Endothelial cell of umbilical vein (primary cell): ENCODE results near the gene WSB2. TPM values are rescaled to one million over a fixed set of nuclear protein-coding genes. Genes with fewer than 3 reads are reported as not detected.

Source experiments
- BruUV-seq: library from RNA; stranded (reverse); fragments of 400-500 nt; replicated peaks from 2 replicates; lab custom pipeline; 2021; lab: Mats Ljungman, UMichigan
- CTCF ChIA-PET: fragments of 300-600, 350-600 bp; sonication (Branson Sonifier 250); formaldehyde crosslinking; loops from one replicate; lab custom pipeline; 2021; ENCODE audit warnings: antibody characterized with exemption, inconsistent platforms; lab: Charles Lee
- POLR2A ChIA-PET: fragments of 300-600, 350-600 bp; sonication (Branson Sonifier 250); formaldehyde crosslinking; loops from one replicate; lab custom pipeline; 2021; ENCODE audit warnings: antibody characterized with exemption, inconsistent platforms; lab: Charles Lee
- DNase-seq: peaks from one replicate; pipeline ENCODE4 v3.0.0-alpha.2; 2011; ENCODE audit warnings: low read depth, low spot score
- FAIRE-seq: peaks from 2 replicates; lab custom pipeline; 2011; peaks lifted over from hg19 to GRCh38; lab: Jason Lieb, UNC
- H2AFZ ChIP-seq: 2 replicates; pipeline ENCODE4 v1.6.0; 2012; ENCODE audit warnings: low read depth, low read length, control low read depth, inconsistent platforms
- H3K27ac ChIP-seq: 2 replicates; pipeline ENCODE4 v1.5.1; 2011; ENCODE audit warnings: low read depth, mild to moderate bottlenecking, control low read depth, low read length, moderate library complexity; ENCODE audit not compliant: insufficient read depth
- H3K27me3 ChIP-seq, 2 experiments: 2 replicates each; pipeline versions ENCODE4 v1.6.0 to v1.6.1; 2011; ENCODE audit warnings: low read length in 2 of 2, mixed read lengths in 1 of 2; ENCODE audit not compliant: control insufficient read depth in 2 of 2, insufficient read depth in 2 of 2
- H3K36me3 ChIP-seq, 2 experiments: 2 replicates in 1 of 2; 3 replicates in 1 of 2; pipeline ENCODE4 v1.5.1; 2011; ENCODE audit warnings: low read length in 2 of 2, mild to moderate bottlenecking in 1 of 2, moderate library complexity in 1 of 2; ENCODE audit not compliant: control insufficient read depth in 2 of 2, insufficient read depth in 2 of 2; ENCODE audit errors: extremely low read depth in 1 of 2
- H3K4me1 ChIP-seq: 3 replicates; pipeline ENCODE4 v1.5.1; 2011; ENCODE audit warnings: mild to moderate bottlenecking, low read length; ENCODE audit not compliant: control insufficient read depth, insufficient read depth; ENCODE audit errors: extremely low read depth
- H3K4me2 ChIP-seq: 2 replicates; pipeline ENCODE4 v1.6.1; 2011; ENCODE audit warnings: low read length, control low read depth, mixed read lengths; ENCODE audit not compliant: insufficient read depth
- H3K4me3 ChIP-seq, 3 experiments: fragments of 200-600 bp in 1 of 3; sonication (generic), shearing (Covaris generic) in 1 of 3; replicated peaks in 1 of 3; 2 replicates each; pipeline ENCODE4 v1.5.1; 2011 to 2016; ENCODE audit warnings: control low read depth in 3 of 3, low read length in 3 of 3, mild to moderate bottlenecking in 2 of 3, inconsistent platforms in 1 of 3, low read depth in 1 of 3, moderate library complexity in 1 of 3; ENCODE audit not compliant: insufficient read depth in 1 of 3
- H3K79me2 ChIP-seq: 2 replicates; pipeline ENCODE4 v1.6.0; 2012; ENCODE audit warnings: low read length, inconsistent platforms; ENCODE audit not compliant: control insufficient read depth, insufficient read depth
- H3K9ac ChIP-seq: replicated peaks from 2 replicates; pipeline ENCODE3; 2011; ENCODE audit warnings: low read length, control low read depth; ENCODE audit not compliant: insufficient read depth; ENCODE audit errors: extremely low read depth
- H3K9me1 ChIP-seq: replicated peaks from 3 replicates; pipeline ENCODE4 v1.6.0; 2011; ENCODE audit warnings: mild to moderate bottlenecking, low read length; ENCODE audit not compliant: control insufficient read depth, insufficient read depth; ENCODE audit errors: extremely low read depth
- H3K9me3 ChIP-seq: replicated peaks from 2 replicates; pipeline ENCODE4 v1.5.1; 2012; ENCODE audit warnings: low read length, inconsistent platforms; ENCODE audit not compliant: control insufficient read depth, insufficient read depth
- H4K20me1 ChIP-seq: replicated peaks from 2 replicates; pipeline ENCODE3; 2011; ENCODE audit warnings: mild to moderate bottlenecking, low read length; ENCODE audit not compliant: control insufficient read depth, insufficient read depth; ENCODE audit errors: extremely low read depth
- EZH2 ChIP-seq: IDR thresholded peaks from 2 replicates; pipeline ENCODE4 v1.6.1; 2012; ENCODE audit warnings: borderline replicate concordance, low read depth, mild to moderate bottlenecking, moderate library complexity, low read length, inconsistent platforms; ENCODE audit not compliant: severe bottlenecking
- FOS ChIP-seq: IDR thresholded peaks from 2 replicates; pipeline ENCODE4 v1.6.1; 2011; ENCODE audit warnings: mild to moderate bottlenecking, low read length, moderate library complexity, borderline replicate concordance; ENCODE audit not compliant: insufficient read depth
- GATA2 ChIP-seq: IDR thresholded peaks from 2 replicates; pipeline ENCODE4 v1.7.0; 2011; ENCODE audit warnings: low read depth, mild to moderate bottlenecking, moderate library complexity, mixed read lengths, low read length; ENCODE audit not compliant: insufficient read length, insufficient read depth
- JUN ChIP-seq: IDR thresholded peaks from 2 replicates; pipeline ENCODE4 v1.6.1; 2011; ENCODE audit warnings: borderline replicate concordance, low read depth; ENCODE audit not compliant: insufficient read length, insufficient read depth
- MYC ChIP-seq: IDR thresholded peaks from one replicate; pipeline ENCODE4 v1.6.1; 2011; ENCODE audit warnings: mild to moderate bottlenecking, low read depth, low read length
- POLR2A ChIP-seq: IDR thresholded peaks from 2 replicates; pipeline ENCODE4 v1.6.1; 2012; ENCODE audit warnings: low read depth, mild to moderate bottlenecking, control low read depth, low read length
- POLR2AphosphoS5 ChIP-seq: IDR thresholded peaks from 2 replicates; pipeline ENCODE4 v1.6.1; 2012; ENCODE audit warnings: low read depth, mild to moderate bottlenecking, control low read depth, low read length, moderate library complexity; ENCODE audit not compliant: insufficient read depth
- dilution Hi-C: fragments of 300-500 bp; cut with MboI; formaldehyde crosslinking; loops from one replicate; pipeline ENCODE4 v1.15.0; 2019; ENCODE audit warnings: low sequenced_read_pairs; ENCODE audit not compliant: extremely low pct_ligation_motif_present
- intact Hi-C: fragments of 100-400 bp; cut with micrococcal nuclease; formaldehyde crosslinking; loops from one replicate; pipeline ENCODE4 v1.10.0; 2022
- polyA plus RNA-seq, 4 experiments: library from polyadenylated mRNA; depleted of rRNA in 3 of 4; stranded (reverse) in 3 of 4; unstranded in 1 of 4; fragments of >200 nt; gene quantifications; 2 replicates each; pipeline versions ENCODE4 v1.2.1 to v1.2.3, GENCODE V29; 2011 to 2012; ENCODE audit warnings: missing spikeins in 1 of 4
- total RNA-seq: library from RNA; stranded (reverse); gene quantifications from 2 replicates; pipeline ENCODE4 v1.2.3, GENCODE V29; 2021
- TF ChIP-seq, protein P1 (sequence below), 2 donors: IDR thresholded peaks; 1 replicate in 1 of 2; 2 replicates in 1 of 2; pipeline ENCODE4 v1.5.1; 2011; ENCODE audit warnings: low read length in 2 of 2, mild to moderate bottlenecking in 2 of 2, moderate library complexity in 2 of 2, control low read depth in 1 of 2, inconsistent platforms in 1 of 2, low read depth in 1 of 2; ENCODE audit not compliant: insufficient read depth in 1 of 2; ENCODE audit errors: extremely low read depth in 1 of 2
- TF ChIP-seq, protein P2 (sequence below): IDR thresholded peaks from 2 replicates; pipeline ENCODE4 v1.6.1; 2011; ENCODE audit not compliant: insufficient read depth, insufficient read length

Gene WSB2
- total and polyA plus RNA-seq, 2 donors (not counting 3 experiments of a cell fraction or from before 2014, with no cell fraction given), result 73.6 to 107 TPM

DNA sequence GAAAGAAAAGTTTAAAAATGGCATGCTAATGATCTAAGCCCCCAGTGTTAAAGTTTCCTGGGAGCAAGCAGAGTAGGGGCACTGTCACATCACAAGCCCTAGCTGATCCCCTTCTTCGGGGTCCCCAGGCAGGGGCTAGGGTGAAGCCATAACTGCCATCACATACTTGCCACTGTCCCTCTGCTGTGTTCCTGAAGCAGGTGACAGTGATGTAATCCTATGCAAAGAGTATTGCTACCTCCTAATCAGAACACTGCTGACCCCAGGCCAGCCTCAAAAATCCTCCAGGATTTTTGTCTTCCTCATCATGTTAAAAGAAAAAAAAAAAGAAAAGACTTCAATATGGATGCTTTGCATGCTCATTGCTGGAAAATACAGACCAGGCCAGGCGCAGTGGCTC, 45.7 kb downstream of the WSB2 start:
- peaks cover 9% of the 10 kb centered on the region for H3K4me1 ChIP-seq
- DNase-seq (no peak), FAIRE-seq (no peak)
- H3K9me1 ChIP-seq, result no peaks in the 10 kb centered on the region
- H4K20me1 ChIP-seq, result no peaks in the 10 kb centered on the region
- H3K9ac ChIP-seq, result no peak overlapping the region
- no peak overlapping the region for H3K4me2 ChIP-seq
- intact Hi-C loops, result loop anchor here (5.0 kb wide), 2 partner anchors 87 to 362 kb away; partner anchors contain the start of genes SUDS3 and VSIG10
- POLR2A ChIA-PET, result no interaction called here
- no peaks in the 10 kb centered on the region for H3K9me3 ChIP-seq
- TF ChIP-seq POLR2A (no peak), JUN (no peak), GATA2 (no peak), FOS (no peak), POLR2AphosphoS5 (no peak), MYC (no peak), EZH2 (no peak)
- TF ChIP-seq, protein P1, sequence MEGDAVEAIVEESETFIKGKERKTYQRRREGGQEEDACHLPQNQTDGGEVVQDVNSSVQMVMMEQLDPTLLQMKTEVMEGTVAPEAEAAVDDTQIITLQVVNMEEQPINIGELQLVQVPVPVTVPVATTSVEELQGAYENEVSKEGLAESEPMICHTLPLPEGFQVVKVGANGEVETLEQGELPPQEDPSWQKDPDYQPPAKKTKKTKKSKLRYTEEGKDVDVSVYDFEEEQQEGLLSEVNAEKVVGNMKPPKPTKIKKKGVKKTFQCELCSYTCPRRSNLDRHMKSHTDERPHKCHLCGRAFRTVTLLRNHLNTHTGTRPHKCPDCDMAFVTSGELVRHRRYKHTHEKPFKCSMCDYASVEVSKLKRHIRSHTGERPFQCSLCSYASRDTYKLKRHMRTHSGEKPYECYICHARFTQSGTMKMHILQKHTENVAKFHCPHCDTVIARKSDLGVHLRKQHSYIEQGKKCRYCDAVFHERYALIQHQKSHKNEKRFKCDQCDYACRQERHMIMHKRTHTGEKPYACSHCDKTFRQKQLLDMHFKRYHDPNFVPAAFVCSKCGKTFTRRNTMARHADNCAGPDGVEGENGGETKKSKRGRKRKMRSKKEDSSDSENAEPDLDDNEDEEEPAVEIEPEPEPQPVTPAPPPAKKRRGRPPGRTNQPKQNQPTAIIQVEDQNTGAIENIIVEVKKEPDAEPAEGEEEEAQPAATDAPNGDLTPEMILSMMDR (IDR thresholded peaks at IDR 0.05; ENCODE audit: extremely low read depth in 1 of 2, insufficient read depth in 1 of 2, low read depth in 1 of 2, low read length in 2 of 2), result no peak
- TF ChIP-seq, protein P2, sequence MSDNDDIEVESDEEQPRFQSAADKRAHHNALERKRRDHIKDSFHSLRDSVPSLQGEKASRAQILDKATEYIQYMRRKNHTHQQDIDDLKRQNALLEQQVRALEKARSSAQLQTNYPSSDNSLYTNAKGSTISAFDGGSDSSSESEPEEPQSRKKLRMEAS, result no peak
- dilution Hi-C loops, result no loop called here
- CTCF ChIA-PET, result no interaction called here
- no TSS peak for BruUV-seq
- peaks cover 2 to 4% of the 10 kb centered on the region in 2 experiments for H3K27me3 ChIP-seq
- H3K4me3 ChIP-seq, result no peak overlapping the region
- no peak overlapping the region for H2AFZ ChIP-seq
- H3K27ac ChIP-seq, result no peak overlapping the region
- H3K79me2 ChIP-seq, result peaks cover 15% of the 10 kb centered on the region
- H3K36me3 ChIP-seq, result peaks cover 0 to 4% of the 10 kb centered on the region in 2 experiments
